ENCODE data around the gene SMC1B.

GRCh38 chr22:45441138-45441537 lies 27.7 kb upstream of the SMC1B start:
- TF ChIP-seq CTCF (IDR thresholded peaks at IDR 0.05; ENCODE audit: control extremely low read depth in 1 of 3, insufficient read depth in 1 of 3, low read depth in 1 of 3, low read length in 3 of 3): peak; percentile 44 to 70 (median 58)
- TF ChIP-seq JUN (IDR thresholded peaks at IDR 0.05; ENCODE audit: low read depth, low read length): no peak
- TF ChIP-seq USF2 (IDR thresholded peaks at IDR 0.05; ENCODE audit: low read length): no peak
- TF ChIP-seq RFX5 (IDR thresholded peaks at IDR 0.05; ENCODE audit: borderline replicate concordance, low read depth, low read length): no peak
- TF ChIP-seq FOSL1 (IDR thresholded peaks at IDR 0.05; ENCODE audit: insufficient read depth, low read depth, low read length): no peak
- TF ChIP-seq EZH2 (IDR thresholded peaks at IDR 0.05; ENCODE audit: low read depth, low read length, severe bottlenecking): no peak
- no peak for TF ChIP-seq KDM1A (IDR thresholded peaks at IDR 0.05; ENCODE audit: borderline replicate concordance, low read length)
- TF ChIP-seq GTF2F1 (IDR thresholded peaks at IDR 0.05; ENCODE audit: borderline replicate concordance, low read depth, low read length): no peak
- no peak for TF ChIP-seq POLR2A (IDR thresholded peaks at IDR 0.05; ENCODE audit: control extremely low read depth in 1 of 2, low read depth in 2 of 2, low read length in 2 of 2)
- no peak for TF ChIP-seq EP300 (IDR thresholded peaks at IDR 0.05; ENCODE audit: borderline replicate concordance in 1 of 2, low read depth in 2 of 2, low read length in 2 of 2)
